Activated T-helper 1 cell treated with Interleukin-2 at 50 U/mL for 16 hours (primary cell): Measurements from ENCODE around the gene KRTAP13-3.

Source experiments
- DNase-seq: peaks from one replicate; pipeline ENCODE4 v3.0.0-alpha.2; 2020; ENCODE audit warnings: low read depth

The KRTAP13-3 gene, protein sequence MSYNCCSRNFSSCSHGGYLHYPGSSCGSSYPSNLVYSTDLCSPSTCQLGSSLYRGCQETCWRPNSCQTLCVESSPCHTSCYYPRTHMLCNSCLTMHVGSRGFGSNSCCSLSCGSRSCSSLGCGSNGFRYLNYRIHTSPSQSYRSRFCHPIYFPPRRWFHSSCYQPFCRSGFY

DNA sequence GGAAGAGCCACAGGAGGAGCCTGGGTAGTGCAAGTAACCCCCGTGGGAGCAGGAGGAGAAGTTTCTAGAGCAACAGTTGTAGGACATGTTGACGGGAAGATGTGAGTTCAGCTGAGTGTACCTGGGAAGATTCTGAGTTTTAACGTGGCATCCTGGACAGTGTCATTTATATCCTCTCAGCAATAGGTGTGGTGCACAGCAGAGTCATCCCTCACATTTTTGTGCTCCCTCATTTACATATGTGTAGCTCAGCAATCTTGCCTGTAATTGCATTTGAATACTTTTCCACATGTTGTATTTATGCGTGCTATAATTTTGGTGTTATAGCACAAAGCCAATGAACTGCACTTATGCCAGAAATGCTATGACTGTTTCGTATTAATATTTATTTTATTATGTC lies at the start of gene KRTAP13-3:
TSS of gene KRTAP13-3 (minus strand) at position 101 of the 400 bp plus-strand sequence. CDS start at position 87, 14 bp downstream.
- no peak for DNase-seq

DNA sequence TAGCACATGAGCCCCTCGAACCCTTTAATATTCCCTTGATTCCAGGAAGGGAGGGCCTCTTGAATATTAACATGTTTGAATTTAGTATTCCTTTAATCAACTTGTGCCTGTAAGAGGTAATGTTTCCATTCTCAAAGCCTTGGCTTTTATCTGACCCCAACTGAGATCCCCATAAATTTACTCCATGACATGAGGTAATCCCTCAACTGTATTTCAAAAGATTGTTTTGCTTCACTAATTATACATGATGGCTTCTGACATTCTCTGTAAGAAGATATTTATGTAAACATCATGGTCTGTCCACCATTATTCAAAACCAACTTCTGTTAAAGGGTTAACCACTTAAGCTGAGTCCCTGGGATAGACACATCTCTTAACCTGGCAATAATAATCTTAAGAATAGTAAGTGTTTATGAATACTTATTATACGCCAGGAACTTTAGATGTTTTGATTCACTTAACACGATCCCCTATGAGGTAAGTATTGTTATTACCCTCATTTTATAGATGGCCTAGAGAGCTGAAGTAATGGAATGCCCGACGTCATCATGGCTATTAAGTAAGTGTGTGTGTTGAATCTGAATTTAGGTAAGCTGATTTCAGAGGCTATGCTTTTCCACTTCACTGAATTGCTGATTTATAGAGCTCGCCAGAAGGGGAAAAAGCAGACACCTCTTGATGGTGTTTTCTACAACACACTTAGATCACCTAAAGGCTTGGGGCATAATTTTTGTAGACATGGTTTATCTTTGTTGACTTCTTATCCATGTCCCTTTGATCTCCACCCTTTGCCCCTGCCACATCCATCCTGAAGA lies 43.4 kb upstream of the KRTAP13-3 start:
- DNase-seq = no peak

DNA sequence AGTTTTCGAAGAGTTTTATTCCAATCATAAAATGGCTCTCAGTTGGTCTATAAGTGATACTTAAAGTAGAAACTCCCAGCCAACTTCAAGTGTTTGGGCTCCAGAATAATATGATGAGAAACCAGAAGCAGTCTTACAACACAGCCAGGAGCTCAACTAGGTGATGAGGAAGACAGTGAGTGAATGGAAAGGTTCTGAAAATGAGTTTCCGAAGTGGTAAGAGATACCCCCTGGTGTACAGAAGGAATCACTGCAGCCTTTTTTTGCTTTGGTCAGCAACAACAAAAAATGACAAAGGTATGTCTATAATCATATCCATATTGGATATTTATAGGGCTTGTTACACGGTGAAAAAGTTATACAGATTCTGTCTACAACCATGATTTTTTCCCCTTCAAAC lies 38.0 kb upstream of the KRTAP13-3 start:
- no peak for DNase-seq

DNA sequence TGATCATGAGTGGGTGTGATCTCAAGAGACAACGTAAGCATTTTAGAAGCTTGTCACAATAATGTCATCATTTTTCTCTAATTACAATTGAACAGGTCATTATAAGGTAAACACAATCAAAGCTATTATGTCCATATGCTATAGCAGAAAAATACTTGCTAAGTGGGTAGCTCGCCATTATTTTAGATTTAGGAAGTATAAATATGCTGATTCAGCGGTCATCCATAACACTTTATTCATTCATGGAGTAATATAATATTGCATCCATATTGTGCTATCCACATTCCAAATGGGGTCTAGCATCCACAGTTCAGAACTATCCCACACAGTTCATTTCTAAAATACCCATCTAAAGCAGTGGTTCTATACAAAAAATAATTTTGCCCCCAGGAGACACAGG lies 22.8 kb upstream of the KRTAP13-3 start:
- DNase-seq = no peak

DNA sequence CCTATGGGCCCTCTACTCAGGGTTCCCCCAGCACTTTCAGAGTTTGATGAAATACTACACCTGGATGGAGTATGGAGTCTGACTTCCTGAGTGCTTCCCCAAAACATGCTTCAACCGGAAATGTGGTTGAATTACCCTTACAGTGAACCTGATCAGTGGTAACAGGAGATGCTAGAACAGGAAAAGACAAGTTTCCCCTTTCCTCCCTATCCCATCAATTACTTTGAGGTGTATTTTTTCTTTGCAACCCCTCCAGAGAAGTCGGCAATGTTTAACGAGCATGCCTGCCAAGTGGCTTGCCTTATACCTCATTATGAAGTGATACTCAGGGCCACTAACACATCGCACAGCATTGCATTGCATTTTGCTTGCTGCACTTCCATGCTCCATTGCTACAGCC lies 21.3 kb upstream of the KRTAP13-3 start:
- no peak for DNase-seq

DNA sequence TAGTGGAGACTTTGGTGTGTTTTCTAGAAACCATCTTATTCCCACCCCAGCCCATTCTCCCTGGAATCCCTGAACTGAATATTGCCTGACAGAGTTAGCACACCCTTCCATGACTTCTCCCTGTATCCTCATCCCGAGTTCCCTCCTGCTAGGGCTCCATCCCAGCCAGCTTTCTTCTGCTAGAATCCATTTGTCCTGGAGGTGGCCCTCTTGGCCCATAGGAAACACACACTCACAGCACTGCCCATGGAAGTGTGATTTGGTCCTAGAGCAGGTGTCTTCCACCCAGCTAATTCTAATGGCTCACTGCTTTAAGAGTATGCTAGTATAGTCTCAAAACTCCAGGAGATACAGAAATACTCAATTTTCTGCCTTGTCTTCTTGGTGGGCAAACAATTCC lies 18.5 kb upstream of the KRTAP13-3 start:
- DNase-seq = no peak

DNA sequence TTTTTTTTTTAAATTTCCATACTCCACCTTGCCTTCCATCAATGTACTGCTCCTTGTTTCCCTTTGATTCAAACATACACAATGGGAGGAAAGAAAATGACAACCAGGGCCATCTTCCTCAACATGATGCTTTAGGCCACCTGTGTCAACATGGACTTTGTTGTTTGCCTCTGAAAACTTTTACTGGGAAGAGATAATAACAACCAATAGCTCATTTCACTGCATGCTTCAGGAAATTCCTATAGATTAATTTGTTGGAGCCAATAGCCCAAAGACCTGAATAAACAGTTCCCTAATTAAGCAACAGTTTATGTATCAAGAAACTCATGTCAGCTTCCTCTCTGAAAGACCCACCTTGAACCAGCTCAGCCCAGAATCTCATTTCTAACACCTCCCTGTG lies 17.5 kb upstream of the KRTAP13-3 start:
- DNase-seq = no peak

DNA sequence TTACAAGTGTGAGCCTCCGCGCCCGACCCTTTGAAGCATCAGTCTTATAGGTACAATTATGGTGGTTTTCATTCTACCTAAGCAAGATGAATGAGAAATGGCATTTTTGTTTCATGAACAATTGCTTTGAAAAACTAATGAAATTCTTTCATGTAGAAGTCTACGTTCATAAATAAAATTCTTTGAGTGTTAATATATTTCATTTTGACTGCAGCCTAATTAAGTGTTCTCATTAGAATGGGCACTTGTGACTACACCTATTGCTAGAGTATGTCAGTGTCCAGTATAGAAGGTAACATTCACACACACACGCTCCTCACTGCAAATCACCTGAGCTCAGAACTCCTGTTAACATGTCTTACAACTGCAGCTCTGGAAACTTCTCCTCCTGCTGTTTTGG lies 14.2 kb upstream of the KRTAP13-3 start, which contains the start of gene KRTAP15-1:
TSS of gene KRTAP15-1 (plus strand) at position 301 of the 400 bp plus-strand sequence. CDS start at position 354, 53 bp downstream.
- DNase-seq = no peak

DNA sequence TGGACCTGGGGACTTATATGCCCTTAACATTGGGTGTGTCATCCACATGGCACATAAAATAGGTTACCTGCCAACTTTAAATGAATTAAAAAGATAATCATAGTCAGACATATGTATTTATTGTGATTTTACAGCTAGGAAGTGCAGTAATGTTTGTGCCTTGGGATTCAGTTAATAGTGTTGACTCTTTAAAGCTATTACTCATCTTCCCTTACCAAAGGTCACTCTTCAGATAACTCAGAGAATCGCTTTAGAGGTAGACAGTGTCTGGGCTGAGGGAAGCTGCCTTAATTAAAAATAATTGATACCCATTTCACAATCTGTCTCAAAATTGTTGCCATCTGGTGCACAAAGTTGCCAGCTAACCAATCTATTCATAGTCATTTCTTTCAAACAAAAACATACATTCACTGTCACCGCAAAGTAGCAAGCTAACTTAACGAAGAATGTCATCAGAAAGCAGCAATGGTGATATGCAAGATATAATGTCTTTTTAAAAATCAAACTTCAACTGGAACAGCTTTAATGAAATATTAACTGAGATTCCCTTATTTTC lies 11.4 kb upstream of the KRTAP13-3 start:
- DNase-seq = no peak

DNA sequence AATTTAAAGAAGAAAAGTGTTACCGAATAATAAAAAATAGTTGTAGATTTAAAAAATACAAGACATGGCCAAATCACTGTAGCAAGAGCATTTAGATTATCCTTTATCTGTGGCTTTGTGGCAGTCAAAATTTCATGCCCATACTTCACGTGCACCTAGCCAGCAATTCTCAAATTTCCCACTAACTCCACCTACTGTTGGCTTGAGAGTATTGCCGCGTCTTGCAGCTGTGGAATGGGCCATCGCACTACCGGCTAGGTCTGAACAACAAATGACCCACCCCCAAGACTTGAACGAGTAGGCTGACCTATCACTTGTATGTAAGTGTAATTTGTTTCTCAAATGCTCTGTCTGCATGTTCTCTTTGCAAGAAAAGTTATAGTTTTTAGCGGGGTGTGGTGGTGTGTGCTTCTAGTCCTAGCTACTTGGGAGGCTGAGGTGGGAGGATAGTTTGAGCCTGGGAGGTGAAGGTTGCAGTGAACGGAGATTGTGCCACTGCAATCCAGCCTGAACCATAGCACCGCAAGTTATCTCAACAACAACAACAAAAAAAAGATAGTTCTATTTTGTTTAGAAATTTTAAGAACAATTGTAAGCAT lies 8.4 kb upstream of the KRTAP13-3 start:
- no peak for DNase-seq

DNA sequence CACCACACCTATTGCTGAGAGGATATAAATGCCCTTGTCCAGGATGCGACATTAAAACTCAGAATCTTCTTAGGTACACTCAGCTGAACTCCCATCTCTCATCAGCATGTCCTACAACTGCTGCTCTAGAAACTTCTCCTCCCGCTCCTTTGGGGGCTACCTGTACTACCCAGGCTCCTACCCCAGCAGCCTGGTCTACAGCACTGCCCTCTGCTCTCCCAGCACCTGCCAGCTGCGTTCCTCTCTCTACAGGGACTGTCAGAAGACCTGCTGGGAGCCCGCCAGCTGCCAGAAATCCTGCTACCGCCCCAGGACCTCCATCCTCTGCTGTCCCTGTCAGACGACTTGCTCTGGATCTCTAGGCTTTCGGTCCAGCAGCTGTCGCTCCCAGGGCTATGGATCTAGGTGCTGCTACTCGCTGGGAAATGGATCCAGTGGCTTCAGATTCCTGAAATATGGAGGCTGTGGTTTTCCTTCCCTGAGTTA lies 4.5 kb upstream of the KRTAP13-3 start, which contains the start of gene KRTAP13-4:
TSS of gene KRTAP13-4 (plus strand) at position 51 of the 486 bp plus-strand sequence. CDS start at position 107, 56 bp downstream.
- DNase-seq = no peak

DNA sequence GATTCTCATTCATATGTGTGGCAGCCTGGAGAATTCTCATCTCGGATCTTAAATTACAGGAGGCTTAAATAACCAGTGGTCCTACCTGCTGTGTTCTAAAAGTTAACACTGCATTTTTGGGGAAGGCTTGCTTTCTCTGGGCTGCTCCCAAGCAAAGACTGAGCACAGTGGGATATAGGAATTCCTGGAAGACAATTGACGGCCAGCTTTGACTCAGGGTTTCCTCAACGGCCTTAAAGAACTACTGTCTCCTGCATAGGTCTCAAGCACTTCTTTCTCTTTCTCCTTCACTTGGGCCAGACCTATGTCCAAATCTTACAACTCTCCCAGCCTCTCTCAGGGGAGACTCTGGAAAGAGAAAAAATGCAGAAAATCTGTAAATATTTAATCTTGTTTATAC lies 1.0 kb upstream of the KRTAP13-3 start:
- DNase-seq = no peak

DNA sequence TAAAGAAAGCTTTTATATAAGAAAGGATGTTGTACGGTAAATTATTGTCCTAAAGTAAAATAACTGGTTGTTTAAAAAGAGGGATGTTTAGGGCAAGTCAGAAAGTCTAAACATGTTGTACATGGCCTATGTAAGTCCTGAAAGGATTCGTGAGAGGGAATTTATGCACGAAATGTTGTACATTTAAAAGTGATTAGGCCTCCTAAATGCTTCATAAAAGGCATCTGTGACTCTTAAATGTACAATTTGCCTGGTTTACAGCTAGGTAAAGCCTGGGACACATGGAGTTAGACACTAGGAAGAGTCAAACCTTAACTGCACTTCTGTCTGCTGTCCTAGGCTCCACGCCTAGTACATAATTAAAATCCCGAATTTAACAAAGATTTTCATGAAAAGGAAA lies 9.7 kb downstream of the KRTAP13-3 start:
- DNase-seq = no peak

DNA sequence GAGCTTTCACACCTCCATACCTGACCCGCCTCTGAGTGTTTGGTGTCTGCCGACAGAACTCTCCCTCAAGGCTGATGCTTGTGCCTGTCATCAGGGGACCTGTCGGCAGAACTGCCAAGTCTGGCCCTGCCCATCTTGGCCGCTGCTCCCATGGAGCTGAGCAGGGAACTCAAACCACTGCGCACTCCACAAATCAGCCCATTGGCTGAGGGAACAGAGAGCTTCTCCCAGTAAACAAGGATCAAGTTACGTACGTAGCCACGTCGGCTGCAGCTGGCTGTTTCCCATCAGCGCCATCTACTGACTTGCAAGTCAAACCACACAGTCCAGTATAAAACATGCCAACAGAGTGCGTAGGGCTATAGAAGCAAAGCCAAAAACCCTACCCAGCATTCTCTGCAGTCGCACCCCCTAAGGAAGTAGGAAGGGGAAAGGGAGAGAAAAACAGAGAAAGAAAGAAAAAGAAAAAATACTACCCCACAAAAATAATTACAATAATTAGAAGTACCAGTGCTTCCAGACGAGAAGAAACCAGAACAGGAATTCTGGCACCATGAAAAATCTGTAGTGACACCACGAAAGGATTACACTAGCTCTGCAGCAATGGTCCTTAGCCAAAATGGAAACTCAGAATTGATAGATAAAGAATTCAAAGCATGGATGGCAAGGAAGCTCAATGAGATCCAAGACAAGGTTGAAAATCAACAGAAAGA lies 16.8 kb downstream of the KRTAP13-3 start:
- DNase-seq = no peak

DNA sequence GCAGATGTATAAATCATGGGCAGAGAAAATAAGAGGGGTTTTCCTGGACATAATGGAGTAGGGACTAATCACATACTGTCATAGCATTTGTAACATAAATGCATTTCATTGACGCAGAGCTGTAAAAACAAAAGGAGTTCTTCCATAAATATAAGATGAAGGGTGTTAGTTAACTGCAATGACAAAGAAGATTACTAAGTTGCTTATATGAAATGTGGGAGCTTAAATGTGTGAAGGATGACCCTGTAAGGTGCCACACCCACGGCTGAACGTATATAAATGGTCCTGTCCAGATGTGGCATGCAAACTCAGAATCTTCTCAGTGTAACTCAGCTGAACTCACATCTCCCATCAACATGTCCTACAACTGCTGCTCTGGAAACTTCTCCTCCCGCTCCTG lies 30.0 kb downstream of the KRTAP13-3 start, which contains the start of gene KRTAP13-1:
TSS of gene KRTAP13-1 (plus strand) at position 301 of the 400 bp plus-strand sequence. CDS start at position 357, 56 bp downstream.
- DNase-seq = no peak

DNA sequence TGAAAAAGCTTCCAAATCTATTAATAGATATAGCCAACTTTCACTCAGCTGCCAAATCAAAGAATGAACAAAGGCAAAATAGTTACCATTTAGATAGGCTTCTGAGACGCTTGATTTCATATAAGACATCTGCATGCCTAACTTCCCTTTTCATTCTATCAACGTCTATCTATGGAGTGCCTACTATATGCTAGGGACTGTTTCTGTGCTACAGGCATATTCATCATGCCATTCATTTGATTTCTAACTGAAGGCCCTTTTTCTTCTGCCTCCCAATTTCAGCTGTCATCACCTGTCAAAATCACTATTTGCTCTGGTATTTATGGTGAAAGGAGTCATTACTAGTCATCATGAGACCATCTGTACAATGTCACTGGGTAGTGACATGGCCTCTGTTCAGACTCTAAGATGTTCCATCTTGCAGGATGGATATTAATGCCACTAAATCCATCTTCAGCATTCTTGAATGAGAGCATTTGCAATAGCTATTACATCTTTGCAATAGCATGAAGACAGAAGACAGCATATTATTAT lies 34.2 kb downstream of the KRTAP13-3 start:
- no peak for DNase-seq

DNA sequence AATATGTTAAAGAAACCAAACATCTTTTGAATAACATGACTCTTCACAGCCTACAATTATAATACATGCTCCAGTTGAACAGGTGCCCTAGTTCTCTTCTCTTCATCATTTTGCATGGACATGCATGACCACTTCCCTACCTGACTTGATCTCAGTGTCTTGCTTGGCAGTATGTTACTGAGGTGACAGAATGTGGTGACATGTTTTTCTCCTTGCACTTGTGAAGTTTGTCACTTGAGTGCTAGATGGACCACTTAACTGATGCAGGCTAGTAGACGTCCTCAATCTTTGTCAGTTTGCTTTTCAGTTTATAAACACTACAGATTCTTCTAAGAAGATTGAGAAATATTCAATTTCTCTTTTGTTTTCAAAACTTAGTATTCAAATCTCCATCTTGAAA lies 43.5 kb downstream of the KRTAP13-3 start:
- no peak for DNase-seq
